Measurements from ENCODE around the gene HHAT.

GRCh38 chr1:210631399-210631798 is 302.7 kb downstream of the HHAT start:
- TF ChIP-seq CTCF (IDR thresholded peaks at IDR 0.05) = no peak
- no peak for TF ChIP-seq POLR2A (IDR thresholded peaks at IDR 0.05)
- no peak for TF ChIP-seq POLR2AphosphoS5 (IDR thresholded peaks at IDR 0.05)

All from breast epithelium (tissue), 3 donors.